Prostate gland (tissue), 2 donors: ENCODE results near the gene ZDHHC19.

Experiments used
- CTCF ChIP-seq, 4 experiments: fragments of 200-600 bp in 2 of 4; fragments of 450-650 bp in 2 of 4; sonication (generic) in 2 of 4; IDR thresholded peaks; 1 replicate in 3 of 4; 2 replicates in 1 of 4; pipeline ENCODE4 v1.5.1; 2016 to 2019; ENCODE audit warnings: antibody characterized with exemption in 4 of 4, mild to moderate bottlenecking in 2 of 4, moderate library complexity in 2 of 4
- POLR2A ChIP-seq: fragments of 450-650 bp; IDR thresholded peaks from one replicate; pipeline ENCODE4 v1.6.1; 2016; ENCODE audit warnings: antibody characterized with exemption, mild to moderate bottlenecking
- POLR2AphosphoS5 ChIP-seq: sonication (generic); formaldehyde crosslinking; IDR thresholded peaks from one replicate; pipeline ENCODE4 v1.6.1; 2017; ENCODE audit warnings: antibody characterized with exemption

GRCh38 chr3:196215493-196216020, 4.4 kb upstream of the ZDHHC19 start:
- no peak for TF ChIP-seq CTCF (IDR thresholded peaks at IDR 0.05)
- TF ChIP-seq POLR2AphosphoS5, result no peak
- TF ChIP-seq POLR2A, result no peak
